ENCODE measurements around the gene SPACA7. TPM values are rescaled to one million over a fixed set of nuclear protein-coding genes. Genes with fewer than 3 reads are reported as not detected.
"Not testable (repeated sequence)": the region's sequence is repeated elsewhere in the genome, so short reads cannot be mapped to it uniquely, and the experiment has no call there.

The SPACA7 gene
- total RNA-seq, 2 experiments from 2014 or later, result not detected

DNA sequence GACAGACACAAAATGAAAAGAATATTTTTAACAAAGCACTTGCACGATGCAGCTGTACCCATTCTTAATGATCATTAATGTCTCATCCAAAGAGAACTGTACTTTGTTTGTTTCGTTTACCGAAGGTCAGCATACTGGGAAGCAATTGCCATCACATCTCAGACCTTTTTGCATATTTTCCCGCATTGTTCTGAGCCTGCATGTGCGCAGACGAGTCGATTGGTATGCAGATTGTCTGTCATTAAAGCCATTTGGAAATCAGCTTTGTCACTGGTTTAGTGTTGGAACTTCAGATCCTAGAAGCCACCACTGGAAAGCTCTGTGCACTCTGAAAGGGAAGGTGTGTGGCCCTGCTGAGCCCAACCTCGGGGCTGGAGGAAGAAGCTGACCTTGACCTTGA lies 15.6 kb downstream of the SPACA7 start:
- Mint-ChIP-seq H3K27ac (no peak overlapping the region), H3K4me1 (ENCODE audit: low read depth) (no peaks in the 10 kb centered on the region)

DNA sequence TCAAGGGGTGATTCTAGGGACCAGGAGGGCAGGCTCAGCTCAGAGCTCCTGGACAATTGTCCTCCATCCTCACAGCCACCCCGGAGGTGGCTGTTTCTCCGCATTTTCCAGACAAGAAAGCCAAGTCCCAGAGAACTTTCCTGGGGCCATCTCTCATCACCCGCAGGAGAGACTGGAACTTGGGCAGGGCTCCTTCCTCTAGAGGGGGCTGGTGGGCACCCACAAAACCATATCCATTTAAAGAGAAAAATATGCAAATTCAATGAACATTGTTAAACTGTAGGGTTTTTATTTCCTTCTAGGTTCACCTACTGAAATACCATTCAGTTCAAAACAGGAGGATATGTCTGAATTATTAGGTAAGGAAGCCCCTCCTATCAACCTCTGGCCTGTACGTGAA lies 16.6 kb downstream of the SPACA7 start:
- ChIA-PET POLR2A (no interaction called here), CTCF (no interaction called here)
- Histone ChIP-seq H3K36me3 (ENCODE audit: insufficient read depth, low read length) (no peaks in the 10 kb centered on the region), H3K4me1 (ENCODE audit: insufficient read depth, low read length) (no peaks in the 10 kb centered on the region), H3K4me3 (ENCODE audit: low read length) (no peak overlapping the region), H3K27me3 (ENCODE audit: control insufficient read depth in 1 of 2, insufficient read depth in 2 of 2, low read length in 2 of 2) (no peaks in the 10 kb centered on the region), H3K27ac (ENCODE audit: low read depth in 1 of 2, low read length in 2 of 2) (no peak overlapping the region), H3K9me3 (ENCODE audit: control insufficient read depth in 1 of 2, insufficient read depth in 1 of 2, low read length in 2 of 2) (peaks cover 0 to 25% of the 10 kb centered on the region in 2 experiments)
- Mint-ChIP-seq H3K27me3 (peaks cover 6% of the 10 kb centered on the region), H3K9me3 (no peaks in the 10 kb centered on the region), H3K36me3 (ENCODE audit: low read depth) (no peaks in the 10 kb centered on the region), H3K4me1 (ENCODE audit: low read depth) (no peaks in the 10 kb centered on the region), H3K4me3 (no peak overlapping the region), H3K27ac (no peak overlapping the region)
- ATAC-seq (ENCODE audit: poor library complexity) (no peak), DNase-seq (no peak)
- TF ChIP-seq, protein P1, sequence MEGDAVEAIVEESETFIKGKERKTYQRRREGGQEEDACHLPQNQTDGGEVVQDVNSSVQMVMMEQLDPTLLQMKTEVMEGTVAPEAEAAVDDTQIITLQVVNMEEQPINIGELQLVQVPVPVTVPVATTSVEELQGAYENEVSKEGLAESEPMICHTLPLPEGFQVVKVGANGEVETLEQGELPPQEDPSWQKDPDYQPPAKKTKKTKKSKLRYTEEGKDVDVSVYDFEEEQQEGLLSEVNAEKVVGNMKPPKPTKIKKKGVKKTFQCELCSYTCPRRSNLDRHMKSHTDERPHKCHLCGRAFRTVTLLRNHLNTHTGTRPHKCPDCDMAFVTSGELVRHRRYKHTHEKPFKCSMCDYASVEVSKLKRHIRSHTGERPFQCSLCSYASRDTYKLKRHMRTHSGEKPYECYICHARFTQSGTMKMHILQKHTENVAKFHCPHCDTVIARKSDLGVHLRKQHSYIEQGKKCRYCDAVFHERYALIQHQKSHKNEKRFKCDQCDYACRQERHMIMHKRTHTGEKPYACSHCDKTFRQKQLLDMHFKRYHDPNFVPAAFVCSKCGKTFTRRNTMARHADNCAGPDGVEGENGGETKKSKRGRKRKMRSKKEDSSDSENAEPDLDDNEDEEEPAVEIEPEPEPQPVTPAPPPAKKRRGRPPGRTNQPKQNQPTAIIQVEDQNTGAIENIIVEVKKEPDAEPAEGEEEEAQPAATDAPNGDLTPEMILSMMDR (IDR thresholded peaks at IDR 0.05), result no peak
- intact Hi-C loops (cut with DNase I, micrococcal nuclease), result no loop called here

More for the DNA sequence above, 15.6 kb downstream of the SPACA7 start:
- H3K36me3 ChIP-seq (ENCODE audit: insufficient read depth, low read length), result no peaks in the 10 kb centered on the region
- no peaks in the 10 kb centered on the region for H3K27me3 ChIP-seq (ENCODE audit: control insufficient read depth in 1 of 2, insufficient read depth in 2 of 2, low read length in 2 of 2)
- no peak for ATAC-seq (ENCODE audit: poor library complexity)
- ChIA-PET CTCF (no interaction called here), POLR2A (no interaction called here)
- H3K4me3 ChIP-seq (ENCODE audit: low read length), result no peak overlapping the region
- peaks cover 0 to 15% of the 10 kb centered on the region in 2 experiments for H3K9me3 ChIP-seq (ENCODE audit: control insufficient read depth in 1 of 2, insufficient read depth in 1 of 2, low read length in 2 of 2)
- DNase-seq, result no peak
- no peaks in the 10 kb centered on the region for H3K36me3 Mint-ChIP-seq (ENCODE audit: low read depth)
- H3K4me1 ChIP-seq (ENCODE audit: insufficient read depth, low read length), result no peaks in the 10 kb centered on the region
- TF ChIP-seq, protein P1 (IDR thresholded peaks at IDR 0.05), result no peak
- H3K9me3 Mint-ChIP-seq, result no peaks in the 10 kb centered on the region
- intact Hi-C loops (cut with DNase I, micrococcal nuclease), result no loop called here
- peaks cover 11% of the 10 kb centered on the region for H3K27me3 Mint-ChIP-seq
- no peak overlapping the region for H3K27ac ChIP-seq (ENCODE audit: low read depth in 1 of 2, low read length in 2 of 2)
- no peak overlapping the region for H3K4me3 Mint-ChIP-seq

DNA sequence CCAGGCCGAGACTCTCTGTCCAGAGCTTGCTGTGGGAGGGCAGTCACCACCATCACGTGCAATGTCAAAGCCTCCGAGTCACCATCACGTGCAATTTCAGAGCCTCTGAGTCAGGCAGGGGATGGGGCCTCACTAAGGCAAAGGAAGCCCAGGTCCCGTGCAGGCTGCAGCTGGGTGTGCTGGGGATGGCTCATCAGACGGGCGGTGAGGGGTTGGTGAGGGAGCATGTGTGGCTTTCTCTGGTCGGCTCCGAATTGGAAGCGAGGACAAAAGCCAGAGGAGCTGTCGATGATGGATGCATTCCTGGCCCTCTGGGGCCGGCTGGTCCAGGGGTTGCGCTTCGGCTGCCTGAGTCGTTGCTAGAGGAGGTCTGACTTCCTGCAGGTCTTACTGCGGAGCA lies 18.9 kb downstream of the SPACA7 start:
- H3K9me3 Mint-ChIP-seq; H3K4me3 Mint-ChIP-seq; H3K27ac ChIP-seq (ENCODE audit: low read depth in 1 of 2, low read length in 2 of 2); H3K36me3 Mint-ChIP-seq (ENCODE audit: low read depth); POLR2A ChIA-PET; CTCF ChIA-PET; H3K27me3 ChIP-seq (ENCODE audit: control insufficient read depth in 1 of 2, insufficient read depth in 2 of 2, low read length in 2 of 2); H3K27me3 Mint-ChIP-seq; ATAC-seq (ENCODE audit: poor library complexity); H3K4me1 Mint-ChIP-seq (ENCODE audit: low read depth); H3K36me3 ChIP-seq (ENCODE audit: insufficient read depth, low read length); DNase-seq; H3K27ac Mint-ChIP-seq; H3K4me3 ChIP-seq (ENCODE audit: low read length); H3K4me1 ChIP-seq (ENCODE audit: insufficient read depth, low read length); intact Hi-C loops (cut with DNase I, micrococcal nuclease): not testable (repeated sequence)
- H3K9me3 ChIP-seq (ENCODE audit: control insufficient read depth in 1 of 2, insufficient read depth in 1 of 2, low read length in 2 of 2), result peaks cover 0 to 30% of the 10 kb centered on the region in 2 experiments

DNA sequence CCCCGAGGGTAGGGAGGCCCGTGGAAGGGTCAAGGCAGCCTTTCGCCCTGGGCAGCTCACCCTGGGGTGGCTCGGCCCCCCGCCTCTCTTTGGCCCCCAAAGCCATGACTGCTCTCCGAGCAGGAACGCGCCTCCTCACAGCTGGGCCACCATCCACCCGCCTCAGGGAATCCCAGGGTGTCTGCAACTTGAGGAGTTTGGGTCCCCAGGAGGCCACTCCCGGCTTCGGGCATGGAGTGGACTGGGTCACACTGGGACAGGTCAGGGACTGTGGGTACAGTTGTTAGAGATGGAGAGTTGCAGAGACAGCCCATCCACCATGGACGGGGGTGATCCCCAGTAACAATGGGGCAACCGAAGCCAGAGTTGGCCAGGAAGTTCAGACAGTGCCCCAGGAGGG lies 19.8 kb downstream of the SPACA7 start:
- intact Hi-C loops (cut with DNase I, micrococcal nuclease); H3K4me1 ChIP-seq (ENCODE audit: insufficient read depth, low read length); H3K36me3 Mint-ChIP-seq (ENCODE audit: low read depth); H3K4me3 ChIP-seq (ENCODE audit: low read length); POLR2A ChIA-PET; H3K9me3 Mint-ChIP-seq; DNase-seq; H3K27me3 ChIP-seq (ENCODE audit: control insufficient read depth in 1 of 2, insufficient read depth in 2 of 2, low read length in 2 of 2); H3K4me1 Mint-ChIP-seq (ENCODE audit: low read depth); ATAC-seq (ENCODE audit: poor library complexity); H3K27ac Mint-ChIP-seq; CTCF ChIA-PET; H3K4me3 Mint-ChIP-seq; H3K27ac ChIP-seq (ENCODE audit: low read depth in 1 of 2, low read length in 2 of 2); H3K27me3 Mint-ChIP-seq; H3K36me3 ChIP-seq (ENCODE audit: insufficient read depth, low read length): not testable (repeated sequence)
- peaks cover 0 to 26% of the 10 kb centered on the region in 2 experiments for H3K9me3 ChIP-seq (ENCODE audit: control insufficient read depth in 1 of 2, insufficient read depth in 1 of 2, low read length in 2 of 2)
